Stimulated activated CD4-positive, alpha-beta T cell treated with anti-CD3 and anti-CD28 coated beads, Interleukin-15, amount 100 ng/mL, for 1 hour (primary cell): ENCODE results near the gene SMG5.
A peak's percentile ranks its signal among the peaks of the same experiment; 100 is the strongest.

Experiments
- DNase-seq, 2 donors: peaks; one replicate each; pipeline ENCODE4 v3.0.0-alpha.2; 2020; ENCODE audit warnings: low read depth in 1 of 2, low spot score in 1 of 2

Gene SMG5

DNA sequence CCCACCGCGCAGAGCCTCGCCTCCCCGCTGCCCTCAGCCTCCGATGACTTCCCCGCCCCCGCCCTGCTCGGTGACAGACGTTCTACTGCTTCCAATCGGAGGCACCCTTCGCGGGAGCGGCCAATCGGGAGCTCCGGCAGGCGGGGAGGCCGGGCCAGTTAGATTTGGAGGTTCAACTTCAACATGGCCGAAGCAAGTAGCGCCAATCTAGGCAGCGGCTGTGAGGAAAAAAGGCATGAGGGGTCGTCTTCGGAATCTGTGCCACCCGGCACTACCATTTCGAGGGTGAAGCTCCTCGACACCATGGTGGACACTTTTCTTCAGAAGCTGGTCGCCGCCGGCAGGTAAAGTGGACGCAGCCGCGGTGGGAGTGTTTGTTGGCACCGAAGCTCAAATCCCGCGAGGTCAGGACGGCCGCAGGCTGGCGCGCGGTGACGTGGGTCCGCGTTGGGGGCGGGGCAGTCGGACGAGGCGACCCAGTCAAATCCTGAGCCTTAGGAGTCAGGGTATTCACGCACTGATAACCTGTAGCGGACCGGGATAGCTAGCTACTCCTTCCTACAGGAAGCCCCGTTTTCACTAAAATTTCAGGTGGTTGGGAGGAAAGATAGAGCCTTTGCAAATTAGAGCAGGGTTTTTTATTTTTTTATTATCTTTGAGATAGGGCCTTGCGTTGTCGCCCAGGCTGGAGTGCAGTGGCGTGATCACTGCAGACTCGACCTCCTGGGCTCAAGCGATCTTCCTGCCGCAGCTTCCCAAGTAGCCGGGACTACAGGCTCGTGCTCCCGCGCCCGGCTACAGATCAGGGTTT is 69.6 kb downstream of the SMG5 start, which contains the start of gene PMF1:
Gene PMF1 (plus strand): TSS at position 175 of the 811 bp plus-strand sequence. CDS start 9 bp downstream, at position 184.
- DNase-seq = peak; percentile 90 to 91

DNA sequence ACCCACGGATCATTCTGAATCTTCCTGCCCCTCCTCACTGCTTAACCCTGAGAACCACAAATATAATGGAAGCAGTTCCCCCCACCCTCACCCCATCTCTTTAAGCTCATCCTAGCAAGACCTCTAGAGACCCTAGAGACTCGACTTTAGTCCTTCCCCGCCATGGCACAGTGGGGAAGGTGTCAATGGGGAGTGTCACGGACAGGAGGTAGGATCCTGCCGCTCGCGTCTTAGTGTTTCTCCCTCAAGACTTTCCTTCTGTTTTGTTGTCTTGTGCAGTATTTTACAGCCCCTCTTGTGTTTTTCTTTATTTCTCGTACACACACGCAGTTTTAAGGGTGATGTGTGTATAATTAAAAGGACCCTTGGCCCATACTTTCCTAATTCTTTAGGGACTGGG is 70.5 kb downstream of the SMG5 start:
- DNase-seq = no peak

DNA sequence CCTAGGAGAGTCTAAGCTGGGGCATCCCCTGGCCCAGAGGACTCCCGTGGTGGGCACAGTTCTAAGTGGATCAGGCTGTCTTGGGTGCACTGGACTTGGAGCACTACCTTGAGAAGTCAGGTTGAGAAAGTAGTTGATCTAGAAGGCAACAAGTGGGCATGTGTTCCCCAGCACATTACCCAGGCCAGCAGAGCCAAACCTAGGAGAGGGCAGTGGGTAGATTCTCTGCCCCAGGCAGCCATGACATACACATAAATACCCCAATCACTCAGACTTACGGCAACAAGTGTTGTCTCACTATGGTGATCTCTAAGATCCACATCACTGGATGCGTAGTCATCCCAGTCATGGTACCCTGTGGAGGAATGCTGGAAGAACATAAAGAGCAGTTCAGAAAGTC is 71.4 kb downstream of the SMG5 start:
- DNase-seq = no peak

DNA sequence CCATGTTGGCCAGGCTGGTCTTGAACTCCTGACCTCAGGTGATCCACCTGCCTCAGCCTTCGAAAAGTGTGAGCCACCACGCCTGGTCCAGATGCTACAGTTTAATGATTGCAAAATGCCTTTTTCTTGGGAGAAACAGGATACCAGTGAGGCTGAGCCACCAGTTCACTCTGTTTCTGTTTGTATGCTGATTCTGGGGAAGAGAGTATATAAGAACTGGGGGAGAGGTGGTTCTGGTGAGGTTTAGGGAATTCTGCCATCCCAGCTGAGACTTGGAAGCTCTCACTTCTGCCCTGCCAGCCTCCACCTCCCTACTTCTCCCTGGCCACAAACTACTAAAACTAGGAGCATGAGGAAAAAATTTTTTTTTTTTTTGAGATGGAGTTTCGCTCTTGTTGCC is 77.9 kb downstream of the SMG5 start:
- no peak for DNase-seq

DNA sequence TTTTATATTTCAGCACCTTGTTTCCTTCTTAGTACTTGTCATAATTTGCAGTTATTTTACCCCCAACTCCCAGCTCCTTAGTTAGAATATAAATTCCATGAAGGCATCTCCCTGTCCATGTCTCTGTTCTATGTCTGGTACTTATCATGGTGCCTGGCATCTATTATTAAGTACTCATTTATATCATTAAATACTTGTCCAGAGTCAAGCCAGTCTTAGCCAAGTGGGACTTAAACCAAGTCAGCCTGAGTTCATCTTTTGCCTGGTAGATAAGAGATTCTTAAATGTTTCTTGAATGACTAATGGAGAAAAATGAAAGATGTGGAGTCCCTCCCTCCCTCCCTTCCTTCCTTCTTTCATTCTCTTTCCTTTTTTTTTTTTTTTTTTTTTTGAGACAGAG is 79.3 kb downstream of the SMG5 start:
- no peak for DNase-seq

DNA sequence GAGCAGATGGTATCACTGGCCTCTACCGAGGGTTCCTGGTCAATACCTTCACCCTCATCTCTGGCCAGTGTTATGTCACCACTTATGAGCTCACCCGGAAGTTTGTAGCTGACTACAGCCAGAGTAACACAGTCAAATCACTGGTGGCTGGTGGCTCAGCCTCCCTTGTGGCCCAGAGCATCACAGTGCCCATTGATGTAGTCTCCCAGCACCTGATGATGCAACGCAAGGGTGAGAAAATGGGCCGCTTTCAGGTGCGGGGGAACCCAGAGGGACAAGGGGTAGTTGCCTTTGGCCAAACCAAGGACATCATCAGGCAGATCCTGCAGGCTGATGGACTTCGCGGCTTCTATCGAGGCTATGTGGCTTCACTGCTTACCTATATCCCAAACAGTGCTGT is 82.6 kb downstream of the SMG5 start:
- DNase-seq = no peak
